NCI-H460 (cell line): Measurements from ENCODE around the gene NET1. TPM values are rescaled to one million over a fixed set of nuclear protein-coding genes. Genes with fewer than 3 reads are reported as not detected.
"Not testable (repeated sequence)": the region's sequence is repeated elsewhere in the genome, so short reads cannot be mapped to it uniquely, and the experiment has no call there.

ENCODE experiments used
- DNase-seq: peaks from one replicate; pipeline ENCODE4 v3.0.0-alpha.2; 2016; ENCODE audit warnings: low read depth; ENCODE audit errors: extremely low read depth
- polyA plus RNA-seq: library from polyadenylated mRNA; depleted of rRNA; stranded (reverse); fragments of >200 nt; gene quantifications from 2 replicates; pipeline ENCODE4 v1.2.3, GENCODE V29; 2014; cell fraction: nucleus; rRNA removed
- total RNA-seq: library from RNA; depleted of rRNA; stranded (reverse); fragments of >200 nt; shearing (Covaris generic); gene quantifications from 2 replicates; pipeline ENCODE4 v1.2.3, GENCODE V29; 2014; rRNA removed

NET1 gene
- 39.5 and 40.4 TPM in 2 replicates for total RNA-seq
- 23.6 and 27.3 TPM in 2 replicates for polyA plus RNA-seq

GRCh38 chr10:5412277-5412941 lies at the start of gene NET1:
NET1 (plus strand) TSS chr10:5412557; CDS start chr10:5412693, 136 bp downstream.
- peak; percentile 84 for DNase-seq

GRCh38 chr10:5362873-5363272 lies 49.5 kb upstream of the NET1 start:
- DNase-seq = no peak

- no peak for DNase-seq
Observed at GRCh38 chr10:5364374-5364773, 48.0 kb upstream of the NET1 start.

GRCh38 chr10:5364890-5365338 lies 47.4 kb upstream of the NET1 start, which contains the start of gene UCN3:
UCN3 (plus strand) TSS chr10:5364966; CDS start chr10:5373721, 8,755 bp downstream.
- no peak for DNase-seq

GRCh38 chr10:5365928-5366327 lies 46.4 kb upstream of the NET1 start:
- no peak for DNase-seq

GRCh38 chr10:5369362-5370158 lies 42.8 kb upstream of the NET1 start:
- no peak for DNase-seq

- DNase-seq = no peak
Observed at GRCh38 chr10:5370493-5371352, 41.6 kb upstream of the NET1 start.

GRCh38 chr10:5373307-5373706 lies 39.0 kb upstream of the NET1 start:
- DNase-seq = no peak

- DNase-seq = no peak
Observed at GRCh38 chr10:5373891-5374611, 38.3 kb upstream of the NET1 start.

- DNase-seq = no peak
Observed at GRCh38 chr10:5376450-5376849, 35.9 kb upstream of the NET1 start.

GRCh38 chr10:5379202-5379601 lies 33.2 kb upstream of the NET1 start:
- not testable (repeated sequence) for DNase-seq

- not testable (repeated sequence) for DNase-seq
Observed at GRCh38 chr10:5380395-5380794, 32.0 kb upstream of the NET1 start.

- no peak for DNase-seq
Observed at GRCh38 chr10:5381187-5381586, 31.2 kb upstream of the NET1 start.

- DNase-seq = no peak
Observed at GRCh38 chr10:5385224-5385623, 27.1 kb upstream of the NET1 start.

GRCh38 chr10:5387169-5387568 lies 25.2 kb upstream of the NET1 start:
- DNase-seq = no peak

GRCh38 chr10:5390607-5391205 lies 21.7 kb upstream of the NET1 start:
- no peak for DNase-seq

GRCh38 chr10:5391790-5392189 lies 20.6 kb upstream of the NET1 start:
- no peak for DNase-seq

- DNase-seq = no peak
Observed at GRCh38 chr10:5393529-5393928, 18.8 kb upstream of the NET1 start.

GRCh38 chr10:5395168-5395567 lies 17.2 kb upstream of the NET1 start:
- DNase-seq = no peak
